Measurements from ENCODE around the gene FANCC. TPM values are rescaled to one million over a fixed set of nuclear protein-coding genes. Genes with fewer than 3 reads are reported as not detected.

FANCC gene
- total and polyA plus RNA-seq, 2 of the 8 experiments (the other 6 are each of a cell fraction or from before 2014, with no cell fraction given): 7.8 to 15.2 TPM

- no peak for TF ChIP-seq ATF2 (IDR thresholded peaks at IDR 0.05; ENCODE audit: low read length)
- TF ChIP-seq HDAC6 (IDR thresholded peaks at IDR 0.05; ENCODE audit: low read depth, low read length): no peak
- no peak for TF ChIP-seq ZNF274 (IDR thresholded peaks at IDR 0.05; ENCODE audit: borderline replicate concordance, extremely low read depth, low read length)
- no peak for TF ChIP-seq SP4 (IDR thresholded peaks at IDR 0.05; ENCODE audit: low read length)
- no peak for TF ChIP-seq POLR2A (IDR thresholded peaks at IDR 0.05; ENCODE audit: control extremely low read depth in 1 of 2, low read depth in 2 of 2, low read length in 2 of 2)
These were observed 219.1 kb downstream of the FANCC start (continued) for GRCh38 chr9:95098391-95098921.
